ENCODE data around the gene RAD23A. TPM values are rescaled to one million over a fixed set of nuclear protein-coding genes. Genes with fewer than 3 reads are reported as not detected.
A peak's percentile ranks its signal among the peaks of the same experiment; 100 is the strongest.

Gene RAD23A
- polyA plus RNA-seq, 1 donor from 2014 or later, result 132 TPM

DNA sequence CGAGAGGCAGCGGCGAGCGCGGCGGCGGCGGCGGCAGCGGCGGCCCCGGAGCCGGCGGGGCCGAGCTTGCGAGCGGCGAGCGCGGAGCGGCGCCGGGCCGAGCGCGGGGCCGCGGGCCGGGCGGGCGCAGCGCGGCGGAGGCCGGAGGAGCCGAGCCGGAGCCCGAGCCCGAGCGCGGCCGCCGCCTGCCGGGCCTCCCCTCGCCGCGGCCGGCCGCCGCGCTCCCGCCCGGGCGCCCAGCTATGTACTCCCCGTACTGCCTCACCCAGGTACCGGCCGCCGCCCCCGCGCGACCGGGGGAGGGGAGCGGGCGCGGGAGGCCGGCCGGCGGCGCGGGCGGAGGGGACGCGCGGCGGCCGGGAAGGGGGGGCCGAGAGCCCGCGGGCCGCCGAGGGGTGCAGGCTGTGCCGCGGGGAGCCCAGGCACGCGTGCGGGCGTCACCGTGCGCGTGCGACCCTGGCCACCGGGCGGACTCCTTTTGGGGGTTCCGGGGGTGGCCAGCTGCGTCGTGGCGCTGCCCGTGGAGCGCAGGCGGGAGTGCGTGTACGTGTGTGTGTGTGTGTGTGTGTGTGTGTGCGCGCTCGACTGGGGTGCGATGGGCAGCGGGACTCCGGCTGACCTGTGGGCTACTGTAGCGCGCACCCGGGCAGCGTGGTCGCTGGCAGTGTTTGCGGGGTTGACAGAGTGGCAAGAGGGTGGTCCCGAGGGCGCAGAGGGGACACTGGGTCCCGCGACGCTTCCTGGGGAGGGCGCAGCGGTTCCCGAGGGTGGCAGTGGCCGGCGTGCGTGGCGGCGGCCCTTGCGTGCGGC is 50.1 kb downstream of the RAD23A start:
- no peaks in the 10 kb centered on the region for H3K9me3 Mint-ChIP-seq
- H3K27me3 Mint-ChIP-seq, result peaks cover 19% of the 10 kb centered on the region
- H3K4me1 Mint-ChIP-seq, result peaks cover 0 to 5% (median 5%) of the 10 kb centered on the region in 3 donors
- H3K4me3 Mint-ChIP-seq, result peak overlapping the region in 3 of 4 donors; percentile 70 to 80 (median 79)
- no peak overlapping the region for H3K27ac Mint-ChIP-seq
- peaks cover 2% of the 10 kb centered on the region for H3K36me3 Mint-ChIP-seq

DNA sequence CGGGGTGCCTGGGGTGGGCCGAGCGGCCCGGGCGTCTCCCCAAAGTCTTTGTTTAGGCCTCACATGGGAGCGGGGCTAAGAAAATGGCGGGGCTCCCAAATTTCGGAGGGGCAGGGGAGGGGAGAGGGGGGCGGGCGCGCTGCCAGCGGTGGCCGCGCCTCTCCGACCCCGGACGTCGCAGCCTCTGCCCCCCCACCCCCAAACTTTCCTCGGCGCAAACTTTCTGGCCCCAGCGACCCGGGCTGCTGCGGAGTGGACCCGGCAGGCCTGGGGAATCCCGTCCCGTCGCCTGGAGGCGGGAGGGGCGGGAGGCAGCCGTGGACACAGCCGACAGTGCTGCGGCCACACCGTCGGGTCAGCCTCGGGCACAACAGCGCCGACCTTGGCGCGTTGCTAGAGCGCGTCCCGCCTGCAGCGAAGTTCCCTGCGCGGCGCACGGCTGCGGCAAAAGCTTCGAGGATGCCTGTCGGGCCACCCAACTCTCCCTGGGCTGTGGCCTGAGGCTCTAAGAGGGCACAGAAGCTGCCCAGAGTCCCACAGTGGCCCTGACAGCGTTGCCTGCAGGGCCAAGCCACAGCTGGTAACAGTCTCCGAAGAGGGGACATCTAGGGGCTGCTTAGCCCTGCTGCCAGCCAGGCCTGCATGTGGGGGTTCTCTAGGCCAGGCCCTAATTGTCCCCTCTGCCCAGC is 50.9 kb downstream of the RAD23A start:
- no peaks in the 10 kb centered on the region for H3K9me3 Mint-ChIP-seq
- peak overlapping the region in 2 of 3 donors; percentile 35 to 74 for H3K27ac Mint-ChIP-seq
- peaks cover 2% of the 10 kb centered on the region for H3K36me3 Mint-ChIP-seq
- H3K27me3 Mint-ChIP-seq, result peaks cover 19% of the 10 kb centered on the region
- H3K4me3 Mint-ChIP-seq, result peak overlapping the region; percentile 55 to 82 (median 72)
- H3K4me1 Mint-ChIP-seq, result peaks cover 0 to 5% (median 5%) of the 10 kb centered on the region in 3 donors

DNA sequence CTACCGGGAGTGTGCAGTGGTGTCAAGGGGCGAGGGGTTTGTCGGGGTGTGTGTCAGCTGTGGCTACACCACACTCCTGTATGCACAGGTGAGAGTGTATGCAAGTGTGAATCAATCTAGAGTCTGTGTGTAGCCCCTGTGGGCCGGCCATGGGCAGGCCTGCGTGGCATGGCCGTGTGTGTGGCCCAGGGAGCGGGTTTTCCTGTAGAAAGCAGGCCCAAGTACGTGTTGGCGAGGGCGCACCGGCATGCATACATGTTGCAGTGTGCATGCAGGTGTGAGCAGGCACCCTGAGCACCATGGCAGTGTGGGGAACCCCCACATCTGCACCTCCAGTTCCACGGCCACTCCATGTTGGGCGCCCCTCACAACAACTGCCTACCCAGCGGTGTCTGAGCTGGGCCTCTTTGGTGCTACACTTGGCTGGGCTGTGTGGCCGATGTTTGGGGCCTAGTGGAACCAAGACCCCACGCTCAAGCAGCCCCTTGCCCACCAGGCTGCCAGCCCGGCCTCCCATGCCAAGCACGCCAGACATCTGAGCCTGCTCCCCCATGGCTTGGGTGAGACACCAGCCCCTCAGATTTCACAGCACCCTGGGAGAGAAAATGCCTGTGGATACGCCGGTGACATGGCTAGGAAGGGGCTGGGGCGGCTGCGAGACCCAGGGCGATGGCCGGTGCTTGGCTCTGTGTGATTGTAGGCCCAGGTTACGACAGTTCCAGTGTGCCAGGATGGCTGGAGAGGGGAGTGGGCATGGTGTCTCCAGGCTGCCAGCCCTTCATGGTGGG is 51.7 kb downstream of the RAD23A start:
- Mint-ChIP-seq H3K27ac (peak overlapping the region in 1 of 3 donors; percentile 74), H3K4me1 (peaks cover 0 to 5% (median 5%) of the 10 kb centered on the region in 3 donors), H3K27me3 (peaks cover 19% of the 10 kb centered on the region), H3K36me3 (peaks cover 2% of the 10 kb centered on the region), H3K9me3 (no peaks in the 10 kb centered on the region), H3K4me3 (peak overlapping the region; percentile 67 to 79 (median 78))

DNA sequence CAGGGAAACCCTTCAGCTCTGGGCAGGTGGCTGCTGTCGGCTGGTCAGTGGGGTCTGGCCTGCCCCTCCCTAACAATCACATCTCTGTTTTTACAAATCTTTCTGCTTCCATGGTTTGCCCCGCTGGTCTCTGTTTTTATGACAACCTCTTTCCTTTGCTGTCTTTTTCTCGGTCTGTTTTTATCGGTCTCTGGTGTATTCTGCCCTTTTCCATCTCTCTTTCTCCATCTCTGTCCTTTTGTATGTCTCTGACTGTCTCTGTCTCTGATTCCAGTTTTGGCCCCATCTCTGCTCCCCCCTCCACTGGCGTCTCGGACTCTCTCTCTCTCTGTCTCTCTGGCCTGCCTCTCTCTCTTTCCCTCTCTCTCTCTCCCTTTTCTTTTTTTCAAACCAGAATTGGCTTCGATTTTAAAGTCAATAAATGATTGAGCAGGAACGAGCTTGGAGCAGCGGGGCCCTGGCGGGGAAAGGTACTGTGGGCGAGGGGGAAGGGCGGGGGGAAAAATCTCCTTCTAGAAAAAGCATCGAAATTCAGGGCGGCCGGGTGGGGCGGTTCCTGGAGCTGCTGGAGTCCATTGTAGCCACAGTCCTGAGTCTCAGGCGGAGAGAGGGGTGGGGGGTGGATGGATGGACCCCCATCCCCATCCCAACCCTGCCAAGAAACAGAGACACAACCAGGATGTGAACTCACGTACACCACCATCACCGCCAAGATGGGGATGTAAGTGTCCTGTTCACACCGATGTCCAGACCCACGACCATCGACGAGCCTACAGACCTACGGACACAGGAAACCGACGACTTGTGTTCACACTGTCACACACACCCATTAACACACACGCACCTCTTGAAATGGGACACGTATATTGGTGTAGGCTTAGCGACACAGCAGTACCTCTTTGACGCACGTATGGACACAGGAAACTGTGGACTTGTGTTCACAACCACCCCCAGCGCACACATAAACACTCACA is 52.6 kb downstream of the RAD23A start:
- Mint-ChIP-seq H3K9me3 (no peaks in the 10 kb centered on the region), H3K27ac (no peak overlapping the region), H3K4me1 (peaks cover 0 to 5% (median 5%) of the 10 kb centered on the region in 3 donors), H3K27me3 (peaks cover 22% of the 10 kb centered on the region), H3K36me3 (peaks cover 2% of the 10 kb centered on the region), H3K4me3 (peak overlapping the region; percentile 3 to 79 (median 77))

DNA sequence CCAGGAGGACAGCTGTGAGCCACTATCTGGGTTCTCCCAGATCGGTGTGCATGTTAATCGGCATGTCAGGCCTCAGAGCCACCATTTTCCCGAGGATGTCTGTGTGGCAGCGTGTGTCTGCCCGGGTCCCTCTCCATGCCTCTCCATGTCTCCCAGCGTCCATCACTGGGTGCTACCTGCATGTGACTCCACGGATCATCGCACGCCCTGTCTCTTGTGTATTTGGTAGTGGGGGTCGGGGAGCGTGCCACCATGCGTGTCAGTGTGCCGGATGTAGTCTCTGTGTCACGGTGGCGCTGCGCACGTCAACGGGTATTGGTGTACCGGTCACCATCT is 55.5 kb downstream of the RAD23A start:
- Mint-ChIP-seq H3K36me3 (peaks cover 2% of the 10 kb centered on the region), H3K4me3 (peak overlapping the region in 1 of 4 donors; percentile 28), H3K9me3 (no peaks in the 10 kb centered on the region), H3K4me1 (peaks cover 0 to 2% (median 0%) of the 10 kb centered on the region in 3 donors), H3K27ac (peak overlapping the region in 1 of 3 donors; percentile 62), H3K27me3 (peaks cover 11% of the 10 kb centered on the region)

DNA sequence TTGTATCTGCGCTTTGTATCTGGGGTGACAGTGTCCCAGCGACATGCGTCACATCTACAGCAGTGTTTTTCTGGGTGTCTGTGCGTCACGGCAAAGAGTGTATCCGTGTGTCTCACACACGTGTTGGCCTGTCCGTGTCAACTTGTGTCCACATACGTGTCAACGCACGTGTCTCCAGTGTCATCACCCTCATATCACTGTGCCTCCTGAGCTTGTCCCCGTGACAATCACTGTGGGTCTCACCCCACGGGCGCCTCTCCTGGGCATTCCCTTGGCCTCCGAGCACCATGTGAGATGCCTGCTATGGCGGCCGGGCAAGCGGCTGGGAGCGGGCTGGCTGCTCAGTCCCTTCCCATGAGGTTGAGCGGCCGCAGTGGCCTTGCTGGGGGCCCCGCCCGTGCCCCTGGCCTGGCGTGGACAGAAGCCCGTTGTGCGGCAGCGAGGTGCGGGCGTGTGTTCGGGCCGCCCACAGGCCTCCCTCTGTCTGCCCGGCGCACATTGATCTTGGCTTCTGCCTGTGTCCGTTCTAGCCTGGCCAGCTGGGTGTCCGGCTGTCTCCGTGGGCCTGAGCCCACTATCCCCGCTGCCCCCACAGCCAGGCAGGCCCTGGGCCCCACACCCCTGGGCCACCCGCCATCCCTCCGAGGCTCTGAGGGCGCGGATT is 56.0 kb downstream of the RAD23A start:
- H3K9me3 Mint-ChIP-seq, result no peaks in the 10 kb centered on the region
- H3K27me3 Mint-ChIP-seq, result peaks cover 14% of the 10 kb centered on the region
- H3K36me3 Mint-ChIP-seq, result peaks cover 2% of the 10 kb centered on the region
- peak overlapping the region in 1 of 3 donors; percentile 62 for H3K27ac Mint-ChIP-seq
- H3K4me3 Mint-ChIP-seq, result no peak overlapping the region
- peaks cover 0 to 2% (median 0%) of the 10 kb centered on the region in 3 donors for H3K4me1 Mint-ChIP-seq

DNA sequence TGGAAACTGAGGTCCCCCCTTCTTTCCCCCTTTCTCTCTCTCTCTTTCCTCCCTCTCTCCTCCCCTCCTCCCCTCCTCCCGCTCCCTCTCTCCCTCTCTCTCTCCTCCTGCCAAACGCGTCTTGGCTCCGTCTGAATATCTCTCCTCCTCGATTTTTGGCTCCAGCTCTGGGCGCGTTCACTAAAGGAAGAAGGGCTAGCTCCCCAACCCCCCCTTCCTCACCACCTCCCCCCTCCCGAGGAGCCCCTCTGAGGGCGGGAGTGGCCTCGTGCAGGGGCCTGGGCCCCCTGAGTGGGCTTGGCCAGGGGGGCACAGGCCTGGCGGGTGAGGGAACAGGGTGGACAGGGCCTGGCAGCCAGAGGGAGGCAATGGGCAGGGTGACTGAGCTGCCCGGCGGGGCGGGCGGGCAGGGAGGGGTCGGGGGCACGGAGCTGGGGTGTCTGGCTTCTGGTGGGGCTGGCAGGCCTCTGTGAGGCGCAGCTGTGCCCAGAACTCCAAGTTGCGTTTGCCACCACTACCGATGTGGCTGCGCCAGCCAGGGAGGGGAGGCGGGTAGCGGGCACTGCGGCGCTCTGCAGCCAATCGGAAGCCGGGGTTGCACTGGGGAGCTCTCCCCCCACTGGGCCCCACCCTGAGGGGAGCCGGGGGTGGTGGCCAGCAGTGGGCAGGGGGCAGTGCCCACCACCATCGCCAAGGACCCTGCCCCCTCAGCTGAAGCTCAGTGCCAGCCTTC is 56.7 kb downstream of the RAD23A start:
- peaks cover 0 to 2% (median 0%) of the 10 kb centered on the region in 3 donors for H3K4me1 Mint-ChIP-seq
- peaks cover 2% of the 10 kb centered on the region for H3K36me3 Mint-ChIP-seq
- no peak overlapping the region for H3K4me3 Mint-ChIP-seq
- no peaks in the 10 kb centered on the region for H3K9me3 Mint-ChIP-seq
- peaks cover 14% of the 10 kb centered on the region for H3K27me3 Mint-ChIP-seq
- no peak overlapping the region for H3K27ac Mint-ChIP-seq

DNA sequence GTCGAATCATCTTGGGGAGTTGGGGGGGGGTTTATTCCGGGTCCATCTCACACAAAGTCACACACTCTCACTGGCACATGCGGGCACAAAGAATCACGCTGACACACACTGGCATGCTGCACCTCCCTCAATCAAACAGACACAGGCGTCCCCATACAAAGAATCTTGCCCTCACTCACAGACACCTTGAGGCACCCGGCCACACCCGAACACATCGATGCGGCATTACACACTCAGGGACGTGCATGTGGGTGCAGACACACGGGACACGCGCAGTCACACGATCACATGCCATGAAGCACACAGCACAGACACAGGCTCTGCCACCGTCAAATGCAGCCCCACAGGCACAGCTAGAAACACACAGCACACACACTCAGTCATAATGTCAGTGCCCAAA is 57.4 kb downstream of the RAD23A start:
- H3K27ac Mint-ChIP-seq, result no peak overlapping the region
- H3K4me3 Mint-ChIP-seq, result no peak overlapping the region
- H3K9me3 Mint-ChIP-seq, result no peaks in the 10 kb centered on the region
- peaks cover 2% of the 10 kb centered on the region for H3K36me3 Mint-ChIP-seq
- peaks cover 0 to 2% (median 0%) of the 10 kb centered on the region in 3 donors for H3K4me1 Mint-ChIP-seq
- peaks cover 17% of the 10 kb centered on the region for H3K27me3 Mint-ChIP-seq

Other genes starting within 250 kb of the RAD23A start
- 5.1 TPM for gene FBXW9, start 249.2 kb upstream of the RAD23A start, polyA plus RNA-seq
- gene TNPO2, start 221.9 kb upstream of the RAD23A start, polyA plus RNA-seq, result 4.2 TPM
- 299 TPM for gene TRIR, start 211.2 kb upstream of the RAD23A start, polyA plus RNA-seq
- 64.2 TPM for gene GET3, start 208.4 kb upstream of the RAD23A start, polyA plus RNA-seq
- not detected for gene BEST2, start 194.1 kb upstream of the RAD23A start, polyA plus RNA-seq
- gene HOOK2, start 170.3 kb upstream of the RAD23A start, polyA plus RNA-seq, result 6.6 TPM
- 955 TPM for gene JUNB, start 154.4 kb upstream of the RAD23A start, polyA plus RNA-seq
- 195 TPM for gene PRDX2, start 144.1 kb upstream of the RAD23A start, polyA plus RNA-seq
- gene THSD8, start 143.8 kb upstream of the RAD23A start, polyA plus RNA-seq, result 6.4 TPM
- 27.4 TPM for gene RNASEH2A, start 139.3 kb upstream of the RAD23A start, polyA plus RNA-seq
- not detected for gene RTBDN, start 111.3 kb upstream of the RAD23A start, polyA plus RNA-seq
- 1.2 TPM for gene MAST1, start 107.3 kb upstream of the RAD23A start, polyA plus RNA-seq
- gene DNASE2, start 64.4 kb upstream of the RAD23A start, polyA plus RNA-seq, result 49.6 TPM
- gene KLF1, start 58.7 kb upstream of the RAD23A start, polyA plus RNA-seq, result not detected
- gene GCDH, start 54.7 kb upstream of the RAD23A start, polyA plus RNA-seq, result 13.5 TPM
- gene SYCE2, start 26.6 kb upstream of the RAD23A start, polyA plus RNA-seq, result not detected
- 56.8 TPM for gene FARSA, start 12.2 kb upstream of the RAD23A start, polyA plus RNA-seq
- 158 TPM for gene CALR, start 7.3 kb upstream of the RAD23A start, polyA plus RNA-seq
- gene GADD45GIP1, start 11.4 kb downstream of the RAD23A start, polyA plus RNA-seq, result 84.1 TPM
- gene DAND5, start 23.7 kb downstream of the RAD23A start, polyA plus RNA-seq, result not detected
- gene NFIX, start 49.6 kb downstream of the RAD23A start, polyA plus RNA-seq, result 0.09 TPM
- 90.1 TPM for gene LYL1, start 157.0 kb downstream of the RAD23A start, polyA plus RNA-seq
- gene TRMT1, start 170.9 kb downstream of the RAD23A start, polyA plus RNA-seq, result 30.7 TPM
- gene NACC1, start 172.4 kb downstream of the RAD23A start, polyA plus RNA-seq, result 2.7 TPM
- 52.8 TPM for gene STX10, start 204.5 kb downstream of the RAD23A start, polyA plus RNA-seq
- 350 TPM for gene IER2, start 204.5 kb downstream of the RAD23A start, polyA plus RNA-seq

All from IgD-negative memory B cell (primary cell).